Vagina (tissue), 2 donors: ENCODE measurements around the gene SERPINI2. TPM values are rescaled to one million over a fixed set of nuclear protein-coding genes. Genes with fewer than 3 reads are reported as not detected.
"Not testable (repeated sequence)": the region's sequence is repeated elsewhere in the genome, so short reads cannot be mapped to it uniquely, and the experiment has no call there.

Experiments
- DNase-seq, 2 donors: peaks; one replicate each; pipeline ENCODE4 v3.0.0-alpha.2; 2017; ENCODE audit errors: extremely low spot score in 2 of 2
- H3K27ac ChIP-seq: fragments of 200-600 bp; sonication (generic); one replicate; pipeline ENCODE4 v1.5.1; 2019
- H3K27me3 ChIP-seq: fragments of 200-600 bp; sonication (generic); one replicate; pipeline ENCODE4 v1.5.1; 2019
- H3K36me3 ChIP-seq, 2 donors: fragments of 200-600 bp; sonication (generic); one replicate each; pipeline ENCODE4 v1.5.1; 2017 to 2019
- H3K4me1 ChIP-seq: fragments of 200-600 bp; sonication (generic); one replicate; pipeline ENCODE4 v1.5.1; 2019
- H3K4me3 ChIP-seq, 2 donors: fragments of 200-600 bp; sonication (generic); 1 replicate in 1 of 2; 2 replicates in 1 of 2; pipeline ENCODE4 v1.5.1; 2016 to 2019
- H3K9me3 ChIP-seq: fragments of 200-600 bp; sonication (generic); one replicate; pipeline ENCODE4 v1.5.1; 2019
- POLR2A ChIP-seq, 2 donors: fragments of 450-650 bp; IDR thresholded peaks; one replicate each; pipeline ENCODE4 v1.6.1; 2017; ENCODE audit warnings: antibody characterized with exemption in 2 of 2, mild to moderate bottlenecking in 2 of 2, moderate library complexity in 2 of 2
- POLR2AphosphoS5 ChIP-seq, 2 donors: sonication (generic); formaldehyde crosslinking; IDR thresholded peaks; one replicate each; pipeline ENCODE4 v1.9.0; 2017; ENCODE audit warnings: antibody characterized with exemption in 2 of 2, mild to moderate bottlenecking in 2 of 2, low read depth in 1 of 2; ENCODE audit not compliant: insufficient read depth in 1 of 2
- intact Hi-C: fragments of 100-400 bp; cut with DNase I; formaldehyde crosslinking; loops from one replicate; pipeline ENCODE4 v1.15.1; 2023
- total RNA-seq: library from RNA; depleted of rRNA; stranded (reverse); fragments of >200 nt; gene quantifications from one replicate; pipeline ENCODE4 v1.2.3, GENCODE V29; 2016
- TF ChIP-seq, protein P1 (sequence below), 3 experiments: fragments of 450-650 bp in 2 of 3; fragments of 200-600 bp in 1 of 3; sonication (generic) in 1 of 3; IDR thresholded peaks; one replicate each; pipeline ENCODE4 v1.5.1; 2017 to 2019; ENCODE audit warnings: antibody characterized with exemption in 3 of 3, mild to moderate bottlenecking in 2 of 3, moderate library complexity in 2 of 3

Gene SERPINI2
- total RNA-seq, 1 donor from 2014 or later: not detected

DNA sequence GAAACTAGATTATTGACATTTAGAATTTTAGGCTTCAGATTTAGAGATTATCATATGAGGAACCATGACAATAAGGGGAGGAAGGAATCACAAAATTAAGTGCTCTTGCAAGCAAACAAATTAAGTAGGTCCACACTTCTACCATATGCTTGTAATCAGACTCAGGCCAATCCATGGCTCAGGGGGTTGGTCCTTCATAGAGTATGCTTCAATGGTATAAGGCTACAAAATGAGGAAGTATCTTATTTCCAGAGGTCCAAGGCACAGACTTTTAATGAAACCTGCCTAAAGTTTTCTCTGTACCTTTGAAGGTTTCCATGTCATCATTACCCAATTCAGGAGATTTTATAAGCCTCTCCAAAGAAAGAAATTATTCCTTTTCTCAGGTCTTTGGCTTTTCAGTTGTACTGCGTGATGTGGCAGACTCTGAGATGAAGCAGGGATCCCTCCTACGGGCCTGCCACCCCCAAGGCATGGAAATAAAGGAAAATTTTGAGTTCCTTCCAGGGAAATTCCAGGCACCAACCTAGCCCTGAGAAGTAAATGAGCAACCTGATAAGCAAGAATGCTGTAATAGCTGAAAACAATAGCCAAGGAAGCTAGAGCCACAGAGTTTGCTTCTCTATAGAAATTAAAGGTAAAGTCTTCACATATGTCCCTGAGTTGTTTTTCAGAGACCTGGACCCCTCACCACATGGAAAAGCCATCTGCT, 36.3 kb downstream of the SERPINI2 start:
- no peak for TF ChIP-seq POLR2A (IDR thresholded peaks at IDR 0.05)
- TF ChIP-seq, protein P1, sequence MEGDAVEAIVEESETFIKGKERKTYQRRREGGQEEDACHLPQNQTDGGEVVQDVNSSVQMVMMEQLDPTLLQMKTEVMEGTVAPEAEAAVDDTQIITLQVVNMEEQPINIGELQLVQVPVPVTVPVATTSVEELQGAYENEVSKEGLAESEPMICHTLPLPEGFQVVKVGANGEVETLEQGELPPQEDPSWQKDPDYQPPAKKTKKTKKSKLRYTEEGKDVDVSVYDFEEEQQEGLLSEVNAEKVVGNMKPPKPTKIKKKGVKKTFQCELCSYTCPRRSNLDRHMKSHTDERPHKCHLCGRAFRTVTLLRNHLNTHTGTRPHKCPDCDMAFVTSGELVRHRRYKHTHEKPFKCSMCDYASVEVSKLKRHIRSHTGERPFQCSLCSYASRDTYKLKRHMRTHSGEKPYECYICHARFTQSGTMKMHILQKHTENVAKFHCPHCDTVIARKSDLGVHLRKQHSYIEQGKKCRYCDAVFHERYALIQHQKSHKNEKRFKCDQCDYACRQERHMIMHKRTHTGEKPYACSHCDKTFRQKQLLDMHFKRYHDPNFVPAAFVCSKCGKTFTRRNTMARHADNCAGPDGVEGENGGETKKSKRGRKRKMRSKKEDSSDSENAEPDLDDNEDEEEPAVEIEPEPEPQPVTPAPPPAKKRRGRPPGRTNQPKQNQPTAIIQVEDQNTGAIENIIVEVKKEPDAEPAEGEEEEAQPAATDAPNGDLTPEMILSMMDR (IDR thresholded peaks at IDR 0.05): no peak
- TF ChIP-seq POLR2AphosphoS5 (IDR thresholded peaks at IDR 0.05; ENCODE audit: insufficient read depth in 1 of 2, low read depth in 1 of 2): no peak
- Histone ChIP-seq H3K27me3 (no peaks in the 10 kb centered on the region), H3K4me1 (no peaks in the 10 kb centered on the region), H3K27ac (no peak overlapping the region), H3K9me3 (no peaks in the 10 kb centered on the region), H3K4me3 (no peak overlapping the region), H3K36me3 (no peaks in the 10 kb centered on the region)
- intact Hi-C loops: no loop called here
- DNase-seq: no peak

DNA sequence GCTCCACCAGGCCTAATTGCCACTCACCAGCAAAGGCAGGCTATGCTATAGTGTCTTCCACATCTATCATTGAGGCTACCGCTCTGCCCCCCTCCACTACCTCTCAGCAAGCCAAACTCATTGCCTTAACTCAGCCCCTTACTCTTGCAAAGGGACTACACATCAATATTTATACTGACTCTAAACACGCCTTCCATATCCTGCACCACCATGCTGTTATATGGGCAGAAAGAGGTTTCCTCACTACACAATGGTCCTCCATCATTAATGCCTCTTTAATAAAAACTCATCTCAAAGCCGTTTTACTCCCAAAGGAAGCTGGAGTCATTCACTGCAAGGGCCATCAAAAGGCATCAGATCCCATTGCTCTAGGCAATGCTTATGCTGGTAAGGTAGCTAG, 46.9 kb downstream of the SERPINI2 start:
- H3K36me3 ChIP-seq, H3K9me3 ChIP-seq, H3K4me3 ChIP-seq, H3K27me3 ChIP-seq, H3K27ac ChIP-seq, H3K4me1 ChIP-seq, intact Hi-C loops, DNase-seq: not testable (repeated sequence)

DNA sequence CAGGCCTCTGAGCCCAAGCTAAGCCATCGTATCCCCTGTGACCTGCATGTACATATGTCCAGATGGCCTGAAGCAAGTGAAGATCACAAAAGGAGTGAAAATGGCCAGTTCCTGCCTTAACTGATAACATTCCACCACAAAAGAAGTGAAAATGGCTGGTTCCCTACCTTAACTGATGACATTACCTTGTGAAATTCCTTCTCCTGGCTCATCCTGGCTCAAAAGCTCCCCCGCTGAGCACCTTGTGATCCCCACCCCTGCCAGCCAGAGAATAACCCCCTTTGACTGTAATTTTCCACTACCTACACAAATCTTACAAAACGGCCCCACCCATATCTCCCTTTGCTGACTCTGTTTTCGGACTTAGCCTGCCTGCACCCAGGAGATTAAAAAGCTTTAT, 51.4 kb downstream of the SERPINI2 start:
- H3K27me3 ChIP-seq, H3K4me3 ChIP-seq, intact Hi-C loops, DNase-seq, H3K4me1 ChIP-seq, H3K27ac ChIP-seq, H3K36me3 ChIP-seq, H3K9me3 ChIP-seq: not testable (repeated sequence)

DNA sequence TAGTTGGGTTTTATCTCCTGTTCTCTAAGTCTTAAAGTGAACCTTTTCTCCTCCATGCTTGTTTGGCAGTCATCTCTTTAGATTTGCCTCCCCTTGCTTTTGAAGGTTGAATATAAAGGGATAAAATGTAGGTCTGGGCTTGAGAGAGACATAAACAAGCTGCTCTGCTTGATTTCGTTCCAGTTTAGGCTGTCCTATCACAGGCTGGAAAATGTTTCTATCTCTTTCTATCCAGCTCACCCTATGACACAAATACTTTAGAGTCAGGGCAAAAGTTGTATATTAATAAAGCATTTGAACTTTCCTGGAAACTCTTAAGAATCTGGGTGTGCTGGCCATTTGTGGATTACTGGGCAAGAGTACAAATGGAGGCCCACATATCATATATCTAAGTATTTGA, 64.2 kb downstream of the SERPINI2 start:
- intact Hi-C loops: no loop called here
- no peak for DNase-seq
- Histone ChIP-seq H3K36me3 (no peaks in the 10 kb centered on the region), H3K4me3 (no peak overlapping the region), H3K4me1 (no peaks in the 10 kb centered on the region), H3K27me3 (no peaks in the 10 kb centered on the region), H3K27ac (no peak overlapping the region), H3K9me3 (no peaks in the 10 kb centered on the region)
- TF ChIP-seq, protein P1 (IDR thresholded peaks at IDR 0.05): no peak
- no peak for TF ChIP-seq POLR2AphosphoS5 (IDR thresholded peaks at IDR 0.05; ENCODE audit: insufficient read depth in 1 of 2, low read depth in 1 of 2)
- no peak for TF ChIP-seq POLR2A (IDR thresholded peaks at IDR 0.05)

DNA sequence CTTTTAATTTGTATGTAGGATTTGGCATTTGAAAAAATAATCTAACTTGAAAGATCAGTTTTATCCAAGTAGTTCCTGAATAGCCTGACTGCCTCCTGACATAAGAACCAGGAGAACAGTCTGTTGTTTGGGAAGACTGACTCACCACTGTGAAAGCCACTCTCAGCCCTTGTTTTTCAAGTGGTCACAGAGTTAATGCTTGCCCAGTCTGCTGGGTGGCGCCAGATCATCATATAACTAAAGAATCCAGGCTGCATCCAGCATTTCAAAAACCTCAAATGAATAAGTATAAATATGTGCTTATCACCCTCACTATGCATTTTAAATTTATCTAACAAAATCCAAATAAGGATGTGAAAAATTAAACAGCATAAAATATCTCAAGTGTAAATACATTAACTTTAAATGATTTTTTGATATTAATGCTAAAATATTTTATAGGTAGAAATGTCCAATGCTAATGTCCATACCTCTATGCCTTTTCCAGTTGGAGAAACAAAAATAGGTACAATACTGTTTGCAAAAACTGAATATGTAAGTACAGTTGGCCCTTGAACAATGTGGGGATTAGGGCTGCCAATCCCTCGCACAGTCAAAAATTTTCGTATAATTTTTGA, 66.9 kb downstream of the SERPINI2 start:
- TF ChIP-seq, protein P1 (IDR thresholded peaks at IDR 0.05): no peak
- no peak for TF ChIP-seq POLR2AphosphoS5 (IDR thresholded peaks at IDR 0.05; ENCODE audit: insufficient read depth in 1 of 2, low read depth in 1 of 2)
- no peak for TF ChIP-seq POLR2A (IDR thresholded peaks at IDR 0.05)
- intact Hi-C loops: no loop called here
- Histone ChIP-seq H3K4me3 (no peak overlapping the region), H3K4me1 (no peaks in the 10 kb centered on the region), H3K9me3 (no peaks in the 10 kb centered on the region), H3K36me3 (no peaks in the 10 kb centered on the region), H3K27me3 (no peaks in the 10 kb centered on the region), H3K27ac (no peak overlapping the region)
- DNase-seq: no peak

DNA sequence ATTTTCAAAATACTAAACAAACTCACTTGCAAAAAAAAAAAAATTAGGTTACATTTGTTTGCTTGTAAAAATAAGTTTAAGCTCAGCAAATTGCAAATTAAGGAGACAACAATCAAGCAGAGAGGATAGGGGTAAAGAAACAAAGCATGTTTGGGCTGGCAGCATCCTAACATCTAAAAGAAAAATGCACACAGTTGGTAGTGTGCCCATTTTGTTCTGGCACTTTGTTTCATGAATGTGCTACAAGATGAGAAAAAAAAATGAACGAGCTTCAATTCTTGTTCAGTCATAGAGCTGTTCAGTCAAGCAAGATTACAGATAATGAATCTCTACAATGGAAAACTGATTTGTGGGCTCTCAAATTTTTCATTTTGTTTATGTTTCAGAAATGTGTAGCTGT, 76.0 kb downstream of the SERPINI2 start:
- H3K27ac ChIP-seq: no peak overlapping the region
- no peaks in the 10 kb centered on the region for H3K27me3 ChIP-seq
- TF ChIP-seq, protein P1 (IDR thresholded peaks at IDR 0.05): no peak
- TF ChIP-seq POLR2AphosphoS5 (IDR thresholded peaks at IDR 0.05; ENCODE audit: insufficient read depth in 1 of 2, low read depth in 1 of 2) (no peak), POLR2A (IDR thresholded peaks at IDR 0.05) (no peak)
- H3K9me3 ChIP-seq: no peaks in the 10 kb centered on the region
- no peaks in the 10 kb centered on the region for H3K36me3 ChIP-seq
- H3K4me3 ChIP-seq: no peak overlapping the region
- DNase-seq: no peak
- no peaks in the 10 kb centered on the region for H3K4me1 ChIP-seq
- intact Hi-C loops: no loop called here
